ENCODE measurements around the gene SERPINB2.

DNA sequence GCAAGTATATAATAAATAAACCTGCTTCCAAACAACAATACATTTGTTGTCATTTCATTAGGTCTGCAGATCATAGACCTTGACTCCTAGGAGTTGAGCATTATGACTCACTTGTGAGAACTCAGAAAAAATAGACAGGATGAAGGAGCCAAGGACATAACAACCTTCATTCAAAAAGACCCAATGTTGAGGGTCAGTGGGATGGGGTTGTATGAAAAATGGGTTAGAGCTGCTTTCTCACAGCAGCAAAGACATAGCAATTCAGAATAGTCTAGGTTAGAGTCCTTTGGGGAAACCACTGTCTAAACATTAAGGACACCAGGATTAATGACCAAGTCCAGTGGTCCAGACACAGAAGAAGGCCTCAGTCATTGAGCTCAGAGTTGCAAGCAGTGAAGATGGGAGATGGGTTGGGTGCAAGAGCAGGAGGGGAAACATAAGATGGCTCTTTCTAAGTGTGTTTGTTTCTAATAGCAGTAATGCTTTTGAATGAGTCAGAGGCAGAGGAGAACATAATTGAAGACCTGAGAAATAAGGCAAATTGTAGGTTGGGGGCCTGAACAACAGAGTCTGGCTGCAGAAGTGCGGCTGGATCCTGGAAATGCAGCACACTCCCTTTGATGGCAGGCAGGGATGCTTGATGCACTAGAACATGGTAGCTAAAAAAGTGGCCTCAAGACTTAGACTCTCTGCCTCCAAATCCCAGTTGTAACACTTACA is 16.5 kb downstream of the SERPINB2 start:
- TF ChIP-seq, protein P1, sequence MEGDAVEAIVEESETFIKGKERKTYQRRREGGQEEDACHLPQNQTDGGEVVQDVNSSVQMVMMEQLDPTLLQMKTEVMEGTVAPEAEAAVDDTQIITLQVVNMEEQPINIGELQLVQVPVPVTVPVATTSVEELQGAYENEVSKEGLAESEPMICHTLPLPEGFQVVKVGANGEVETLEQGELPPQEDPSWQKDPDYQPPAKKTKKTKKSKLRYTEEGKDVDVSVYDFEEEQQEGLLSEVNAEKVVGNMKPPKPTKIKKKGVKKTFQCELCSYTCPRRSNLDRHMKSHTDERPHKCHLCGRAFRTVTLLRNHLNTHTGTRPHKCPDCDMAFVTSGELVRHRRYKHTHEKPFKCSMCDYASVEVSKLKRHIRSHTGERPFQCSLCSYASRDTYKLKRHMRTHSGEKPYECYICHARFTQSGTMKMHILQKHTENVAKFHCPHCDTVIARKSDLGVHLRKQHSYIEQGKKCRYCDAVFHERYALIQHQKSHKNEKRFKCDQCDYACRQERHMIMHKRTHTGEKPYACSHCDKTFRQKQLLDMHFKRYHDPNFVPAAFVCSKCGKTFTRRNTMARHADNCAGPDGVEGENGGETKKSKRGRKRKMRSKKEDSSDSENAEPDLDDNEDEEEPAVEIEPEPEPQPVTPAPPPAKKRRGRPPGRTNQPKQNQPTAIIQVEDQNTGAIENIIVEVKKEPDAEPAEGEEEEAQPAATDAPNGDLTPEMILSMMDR (IDR thresholded peaks at IDR 0.05), result no peak
- TF ChIP-seq EP300 (IDR thresholded peaks at IDR 0.05), result no peak
